Left cardiac atrium (tissue), 4 donors: ENCODE data around the gene KCTD15. TPM values are rescaled to one million over a fixed set of nuclear protein-coding genes. Genes with fewer than 3 reads are reported as not detected.

Experiments used
- ATAC-seq, 2 donors: fragments of 200-7000 bp; cut with Tn5 transposase; one replicate each; pipeline ENCODE4 v1.9.1; 2020; ENCODE audit warnings: mild to moderate bottlenecking in 2 of 2, moderate library complexity in 2 of 2
- DNase-seq: peaks from one replicate; pipeline ENCODE4 v3.0.0-alpha.2; 2020
- intact Hi-C, 2 donors: fragments of 100-400 bp; cut with DNase I; formaldehyde crosslinking; loops; one replicate each; pipeline versions ENCODE4 v1.14.1 to v1.15.1; 2022 to 2023
- total RNA-seq, 2 donors: library from RNA; stranded (reverse); fragmentation: NEBNext Ultra II Directional; extraction: Animal tissue kit (Norgen Biotek cat#: 25700); gene quantifications; one replicate each; pipeline ENCODE4 v1.2.1, GENCODE V29; 2021
- donor health status: DM: no; HTN: yes; CAD: no.
- donor health status: DM: no; HTN: yes; CAD: no; lungs with severe emphysema.
- donor health status: DM: yes; HTN: yes; CAD: no.
- donor health status: Dilated cardiomyopathy.

Gene KCTD15
- total RNA-seq, 2 donors from 2014 or later, result 10.1 to 15.9 TPM

DNA sequence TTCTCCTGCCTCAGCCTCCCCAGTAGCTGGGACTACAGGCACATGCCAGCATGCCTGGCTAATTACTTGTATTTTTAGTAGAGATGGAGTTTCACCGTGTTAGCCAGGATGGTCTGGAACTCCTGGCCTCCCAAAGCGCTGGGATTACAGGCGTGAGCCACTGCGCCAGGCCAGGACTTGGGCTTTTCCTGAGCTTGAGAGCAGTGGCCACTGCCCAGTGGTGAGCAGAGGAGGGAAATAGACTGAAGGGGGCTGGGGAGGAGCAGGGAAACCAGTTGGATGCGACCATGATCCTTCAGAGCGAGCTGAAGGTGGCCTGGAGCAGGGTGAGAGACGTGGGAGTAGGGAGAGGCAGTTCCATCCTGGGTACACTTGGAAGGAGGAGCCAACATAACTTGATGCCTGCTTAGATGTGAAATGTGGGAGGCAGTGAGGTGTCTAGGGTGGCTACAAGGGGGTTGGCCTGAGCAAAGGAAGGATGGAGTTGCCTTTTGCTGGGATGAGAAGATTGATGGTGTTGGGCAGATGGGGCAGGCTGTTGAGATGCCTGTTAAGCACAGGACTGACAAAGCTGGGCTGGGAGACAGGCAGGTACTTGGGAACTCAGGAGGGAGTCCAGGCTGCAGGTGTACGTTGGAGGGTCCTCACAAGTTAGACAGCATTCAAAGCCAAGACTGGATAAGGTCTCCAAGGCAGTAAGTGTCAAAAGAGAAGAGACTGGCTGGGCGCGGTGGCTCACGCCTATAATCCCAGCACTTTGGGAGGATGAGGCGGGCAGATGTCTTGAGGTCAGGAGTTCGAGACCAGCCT lies 31.8 kb downstream of the KCTD15 start:
- intact Hi-C loops, result no loop called here
- DNase-seq (no peak), ATAC-seq (no peak)

DNA sequence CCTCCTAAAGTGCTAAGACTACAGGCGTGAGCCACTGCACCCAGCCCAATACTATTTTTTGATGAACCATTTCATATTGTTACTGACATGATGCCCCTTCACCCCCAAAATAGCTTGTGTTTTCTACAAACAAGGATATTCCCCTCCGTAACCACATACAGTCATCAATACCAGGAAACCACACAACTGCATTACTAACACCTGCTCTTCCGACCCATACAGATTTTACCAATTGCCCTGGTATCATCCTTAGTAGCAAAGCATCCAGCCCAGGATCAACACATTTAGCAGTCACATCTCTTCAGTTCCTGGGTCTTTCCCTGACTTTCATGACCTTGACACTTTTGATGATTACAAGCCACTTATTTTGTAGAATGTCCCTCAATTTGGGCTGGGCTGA lies 33.6 kb downstream of the KCTD15 start:
- no peak for DNase-seq
- intact Hi-C loops, result no loop called here
- ATAC-seq, result no peak

DNA sequence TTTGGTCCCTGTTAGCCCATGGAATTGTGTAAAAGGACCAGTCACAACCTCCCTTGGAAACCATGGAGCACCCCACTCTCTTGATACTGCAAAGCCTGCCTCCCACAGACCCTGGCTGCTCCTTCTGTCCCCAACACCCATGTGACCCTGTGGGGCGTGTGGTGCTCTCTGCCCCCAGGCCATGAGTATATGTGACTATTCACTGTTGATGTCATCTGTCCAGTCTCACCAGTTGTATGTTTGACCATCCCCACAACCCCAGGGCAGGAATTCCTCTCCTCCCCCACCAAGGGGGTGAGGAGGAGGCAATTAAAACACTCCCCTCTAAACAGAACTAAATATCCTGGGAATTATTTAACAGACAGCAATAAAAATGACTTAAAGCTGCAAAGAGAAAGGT lies 35.2 kb downstream of the KCTD15 start:
- DNase-seq, result no peak
- no peak for ATAC-seq
- intact Hi-C loops, result no loop called here

DNA sequence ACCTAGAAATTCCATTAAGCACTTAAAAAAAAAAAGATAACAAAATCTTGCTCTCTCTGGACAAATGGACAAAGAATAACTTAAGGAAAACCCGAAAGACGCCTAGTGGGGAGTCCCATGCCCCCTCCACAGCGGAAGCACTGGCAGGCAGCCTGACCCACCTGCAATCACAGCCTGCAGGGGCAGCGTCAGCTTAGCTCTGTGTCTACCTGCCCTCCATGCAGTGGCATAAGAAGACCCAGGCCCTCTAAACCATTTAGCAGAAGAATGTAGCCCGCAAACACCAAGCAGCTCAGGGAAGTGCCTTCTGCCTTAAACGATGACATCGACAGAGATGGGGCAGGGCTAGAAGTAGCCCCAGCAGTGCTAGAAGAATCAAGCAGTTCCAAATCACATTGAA lies 36.0 kb downstream of the KCTD15 start:
- intact Hi-C loops, result no loop called here
- ATAC-seq (no peak), DNase-seq (no peak)

DNA sequence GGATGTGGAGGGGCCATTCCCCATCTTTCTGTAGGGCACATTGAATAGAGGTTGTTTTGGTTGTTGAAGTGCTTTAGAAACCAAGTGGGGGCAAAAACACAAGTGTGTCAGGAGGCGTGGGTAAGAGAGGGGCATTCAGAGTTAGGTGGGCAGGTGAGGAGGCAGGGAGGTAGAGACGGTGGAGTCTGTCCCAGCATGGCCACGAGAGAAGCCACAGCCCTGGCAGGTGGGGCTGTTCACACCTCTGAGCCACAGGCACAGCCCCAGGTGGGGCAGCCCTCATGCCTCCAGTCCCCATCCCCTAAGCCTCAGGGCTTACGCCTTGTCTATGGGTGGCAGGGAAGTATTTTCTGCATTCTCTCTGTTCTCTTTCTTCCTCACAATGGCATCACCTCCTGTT lies 43.7 kb downstream of the KCTD15 start:
- DNase-seq, result no peak
- intact Hi-C loops, result no loop called here
- ATAC-seq, result no peak

DNA sequence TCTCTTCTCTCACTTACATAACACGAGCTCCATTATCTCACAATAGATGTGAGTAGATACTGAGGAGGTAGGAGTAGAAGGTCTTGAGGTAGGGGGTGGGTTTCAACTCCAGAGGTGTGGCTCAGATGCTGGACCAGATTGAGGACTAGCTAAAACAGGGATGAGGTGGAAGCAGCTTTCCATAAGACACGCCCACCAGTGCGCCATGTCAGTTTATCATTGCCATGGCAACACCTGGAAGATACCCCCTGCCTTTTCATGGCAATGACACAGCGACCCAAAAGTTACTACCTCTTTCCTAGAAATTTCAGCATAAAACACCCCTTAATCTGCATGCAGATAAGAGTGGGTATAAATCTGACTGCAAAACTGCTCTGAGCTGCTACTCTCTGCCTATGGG lies 44.1 kb downstream of the KCTD15 start:
- DNase-seq (no peak), ATAC-seq (no peak)
- intact Hi-C loops, result no loop called here

DNA sequence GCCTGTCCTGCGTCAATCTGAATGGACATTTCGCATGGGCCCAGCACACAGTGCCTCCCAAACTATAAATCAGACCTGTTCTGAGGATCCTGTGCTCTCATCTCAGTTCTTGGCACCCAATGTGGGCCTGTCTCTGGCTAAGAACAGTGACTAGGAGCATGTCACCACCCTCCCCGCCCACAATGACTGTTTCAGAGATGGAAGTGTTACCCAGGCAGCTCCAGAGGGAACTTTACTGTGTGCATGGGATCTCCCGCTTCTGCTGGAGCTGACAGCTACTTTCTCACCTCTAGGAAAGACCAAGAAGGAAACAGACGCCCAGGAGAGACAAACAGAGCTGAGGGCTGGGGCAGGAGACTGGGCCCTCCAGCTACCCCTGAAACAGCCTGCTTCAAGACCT lies 45.0 kb downstream of the KCTD15 start:
- DNase-seq (no peak), ATAC-seq (no peak)
- intact Hi-C loops, result no loop called here

DNA sequence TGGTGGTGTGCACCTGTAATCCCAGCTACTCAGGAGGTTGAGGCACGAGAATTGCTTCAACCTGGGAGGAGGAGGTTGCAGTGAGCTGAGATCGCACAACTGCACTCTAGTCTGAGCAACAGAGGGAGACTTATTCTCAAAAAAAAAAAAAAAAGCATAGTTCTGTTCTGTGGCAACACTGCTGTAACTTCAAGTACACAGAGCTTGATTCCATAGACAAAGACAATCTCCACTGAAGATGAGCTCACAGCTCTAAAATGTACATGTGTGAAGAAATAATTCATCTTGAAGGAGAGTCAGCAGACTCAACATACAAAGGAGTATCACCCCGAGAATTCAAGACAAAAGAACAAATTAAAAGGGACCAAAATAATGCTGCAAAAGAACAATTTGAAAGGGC lies 47.8 kb downstream of the KCTD15 start:
- no peak for ATAC-seq
- no peak for DNase-seq
- intact Hi-C loops, result no loop called here

DNA sequence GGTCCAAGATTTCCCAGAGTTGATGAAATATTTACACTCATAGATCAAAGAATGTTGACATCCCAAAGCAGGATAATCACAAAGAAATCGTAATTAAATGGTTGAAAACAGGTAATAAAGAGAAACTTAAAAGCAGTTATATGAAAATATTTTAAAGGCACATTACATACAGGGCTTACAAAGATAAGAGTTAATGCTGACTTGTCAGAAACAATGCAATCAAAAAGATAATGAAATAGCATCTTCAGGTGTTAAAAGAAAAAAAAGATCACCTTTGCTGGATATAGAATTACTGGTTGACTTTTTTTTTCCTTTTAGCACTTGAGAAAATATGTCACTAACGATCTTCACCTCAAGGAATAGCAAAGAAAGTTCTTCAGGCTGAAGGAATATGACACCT lies 48.8 kb downstream of the KCTD15 start:
- intact Hi-C loops, result no loop called here
- DNase-seq (no peak), ATAC-seq (no peak)

DNA sequence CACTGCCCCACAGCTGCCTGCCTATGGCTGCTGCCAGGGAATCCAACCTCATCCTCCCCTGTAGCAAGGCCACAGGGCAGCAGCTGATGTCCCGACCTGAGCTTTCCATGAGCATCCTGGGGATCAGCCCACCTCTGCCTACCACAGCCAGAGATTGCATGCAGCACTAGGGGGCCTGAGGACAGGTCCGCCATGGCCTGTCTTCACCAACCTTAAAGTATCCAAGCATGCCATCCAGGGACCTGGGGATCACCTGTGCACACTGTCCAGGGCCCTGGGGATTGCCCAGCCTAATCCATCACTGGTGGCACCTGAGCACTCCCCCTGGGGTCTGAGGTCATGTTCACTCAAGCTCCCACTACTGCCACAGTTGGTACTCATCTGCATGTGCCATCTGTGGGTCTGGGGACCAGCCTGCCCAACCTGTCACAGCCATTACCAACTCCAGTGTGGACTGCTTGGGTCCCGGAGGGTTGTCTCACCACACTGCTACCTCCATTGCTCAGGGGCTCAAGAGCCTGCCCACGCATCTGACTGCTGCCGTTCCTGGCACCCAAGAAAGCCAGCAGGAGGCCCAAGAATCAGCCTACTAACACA lies 53.0 kb downstream of the KCTD15 start:
- ATAC-seq (no peak), DNase-seq (no peak)
- intact Hi-C loops, result no loop called here

DNA sequence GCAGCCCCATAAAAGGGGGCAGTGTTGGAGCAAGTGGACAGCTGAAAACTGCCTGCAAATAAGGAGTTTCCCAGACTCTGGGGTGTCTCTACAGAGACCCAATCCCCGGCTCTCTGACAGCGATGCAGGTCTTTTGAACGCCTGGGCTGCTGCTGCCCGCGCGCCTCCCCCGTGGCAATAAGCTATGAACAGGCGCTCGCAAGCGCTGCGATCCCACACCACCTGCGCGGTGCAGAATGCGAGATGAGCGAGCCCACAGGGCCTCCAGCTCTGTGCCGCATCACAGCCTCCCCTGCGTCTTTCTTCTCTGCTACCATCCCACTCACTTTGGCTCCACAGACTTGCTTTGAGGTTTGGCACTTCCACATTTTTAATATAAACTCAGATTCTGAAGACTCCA lies 62.3 kb downstream of the KCTD15 start:
- no peak for ATAC-seq
- intact Hi-C loops, result no loop called here
- DNase-seq, result no peak

DNA sequence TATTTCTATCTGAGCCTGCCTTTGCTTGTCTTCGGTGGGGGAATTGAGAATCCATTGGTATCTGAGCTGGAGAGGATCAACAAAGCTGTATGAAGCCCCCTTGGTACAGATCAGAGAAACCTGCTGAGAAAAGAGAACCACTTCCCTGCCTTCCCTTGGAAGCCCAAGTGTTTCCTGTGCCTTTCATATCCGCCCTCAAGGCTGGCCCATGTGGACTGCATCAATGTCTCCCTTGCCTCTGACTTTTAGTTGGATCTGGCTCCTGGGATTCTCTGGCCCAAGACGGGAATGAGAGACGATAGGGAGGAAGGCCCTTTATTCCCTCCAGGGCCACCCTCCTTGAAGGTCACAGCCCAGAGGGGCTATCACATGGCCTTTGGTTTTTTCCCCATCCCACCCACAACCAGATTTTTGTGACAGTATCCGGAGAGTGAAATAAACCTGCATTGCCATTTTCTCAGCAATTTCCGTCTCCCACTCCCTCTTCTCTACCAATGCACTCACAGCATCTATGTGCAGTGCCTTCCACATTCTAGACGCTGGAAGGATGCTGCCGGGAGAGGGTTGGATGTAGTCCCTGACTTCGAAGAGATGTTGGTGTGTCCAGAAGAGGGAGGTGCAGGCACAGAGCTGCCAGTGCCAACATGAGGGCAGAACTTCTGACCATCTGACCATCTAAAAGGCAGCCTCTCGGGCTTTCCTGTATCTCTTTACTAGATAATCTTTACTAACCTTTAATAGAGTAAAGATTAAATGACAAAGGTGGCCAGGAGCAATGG lies 63.8 kb downstream of the KCTD15 start:
- intact Hi-C loops, result no loop called here
- no peak for ATAC-seq
- DNase-seq, result no peak

DNA sequence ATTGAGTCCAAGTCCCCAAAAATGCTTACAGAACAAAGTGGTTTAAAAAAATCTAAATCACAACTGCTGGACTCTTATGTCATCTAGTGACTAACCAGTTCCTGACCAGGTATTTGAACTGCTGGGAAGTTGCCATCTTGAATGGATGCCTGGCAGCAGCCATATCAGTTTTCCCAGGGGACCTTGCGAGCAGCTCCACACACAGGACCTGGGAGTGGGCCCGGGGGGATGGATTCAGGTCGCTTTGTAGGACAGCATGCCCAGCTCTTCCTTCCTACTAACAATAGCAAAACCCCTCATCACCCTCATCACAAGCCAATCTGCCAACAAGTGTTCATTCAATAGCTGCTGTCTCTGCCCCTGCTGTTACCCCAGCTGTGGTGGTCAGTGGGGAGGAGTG lies 65.3 kb downstream of the KCTD15 start:
- DNase-seq (no peak), ATAC-seq (no peak)
- intact Hi-C loops, result no loop called here

DNA sequence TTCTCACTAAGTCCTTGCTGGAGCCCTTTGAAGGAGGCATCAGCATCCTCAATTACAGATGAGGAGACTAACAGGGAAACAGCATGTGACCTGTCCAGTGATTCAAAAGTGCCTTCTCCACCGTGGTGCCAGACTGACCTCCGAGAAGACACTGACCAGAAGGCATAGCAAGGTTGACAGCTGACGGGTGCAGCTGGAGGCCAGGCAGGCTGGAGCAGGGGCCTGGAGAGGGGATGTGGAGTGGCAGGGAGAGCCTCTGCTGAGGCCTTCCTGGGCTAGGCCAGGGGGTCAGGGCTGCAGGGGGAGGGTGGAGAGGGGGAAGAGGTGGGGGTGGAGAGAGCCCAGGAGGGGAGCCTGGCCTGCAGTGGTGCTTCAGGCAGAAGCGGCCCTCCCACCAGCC lies 66.3 kb downstream of the KCTD15 start:
- ATAC-seq, result no peak

DNA sequence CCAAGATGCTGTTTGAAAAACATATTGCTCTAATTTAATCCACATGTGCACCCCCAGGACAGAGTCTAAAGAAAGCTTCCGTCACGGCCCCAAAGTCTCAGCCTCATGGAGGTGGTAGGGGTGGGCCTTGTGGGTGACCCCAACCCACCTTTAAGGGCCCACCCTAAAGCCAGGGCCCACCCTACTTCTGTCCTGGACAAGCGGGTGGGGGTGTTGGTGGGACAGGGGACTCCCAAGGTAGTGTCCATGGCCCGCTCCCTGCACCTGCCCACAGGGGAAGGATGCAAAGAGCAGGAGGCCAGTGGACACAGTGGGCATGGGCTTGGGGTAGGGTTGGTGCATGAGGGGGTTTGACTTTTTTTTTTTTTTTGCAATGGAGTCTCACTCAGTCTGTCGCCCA lies 66.8 kb downstream of the KCTD15 start:
- intact Hi-C loops, result no loop called here

More for the DNA sequence above, 66.3 kb downstream of the KCTD15 start:
- intact Hi-C loops, result no loop called here
- no peak for DNase-seq

DNA sequence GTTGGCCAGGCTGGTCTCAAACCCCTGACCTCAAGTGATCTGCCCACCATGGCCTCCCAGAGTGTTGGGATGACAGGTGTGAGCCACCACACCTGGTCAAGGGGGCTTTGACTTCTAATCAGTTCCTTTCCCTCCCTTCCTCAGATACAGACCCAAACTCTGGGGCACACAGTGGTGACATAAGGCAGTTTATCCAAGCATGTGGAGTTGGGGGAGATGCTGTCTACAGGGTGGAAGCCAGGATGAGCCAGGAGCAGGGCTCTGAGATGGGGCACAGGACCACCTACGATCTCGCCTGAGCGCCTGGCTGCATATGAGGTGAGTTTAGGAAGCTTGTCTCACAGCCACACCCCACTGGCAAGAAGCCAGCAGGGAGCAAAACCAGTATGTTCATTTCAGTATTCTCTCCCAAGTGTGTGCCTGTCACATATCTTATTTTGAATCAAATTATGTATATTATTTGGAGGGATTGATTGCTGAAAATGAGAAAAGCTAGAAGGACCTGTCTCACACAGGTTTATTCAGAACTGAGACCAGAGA lies 67.7 kb downstream of the KCTD15 start:
- ATAC-seq, result no peak
- intact Hi-C loops, result no loop called here
- no peak for DNase-seq

More for the DNA sequence above, 66.8 kb downstream of the KCTD15 start:
- ATAC-seq, result no peak
- DNase-seq, result no peak

DNA sequence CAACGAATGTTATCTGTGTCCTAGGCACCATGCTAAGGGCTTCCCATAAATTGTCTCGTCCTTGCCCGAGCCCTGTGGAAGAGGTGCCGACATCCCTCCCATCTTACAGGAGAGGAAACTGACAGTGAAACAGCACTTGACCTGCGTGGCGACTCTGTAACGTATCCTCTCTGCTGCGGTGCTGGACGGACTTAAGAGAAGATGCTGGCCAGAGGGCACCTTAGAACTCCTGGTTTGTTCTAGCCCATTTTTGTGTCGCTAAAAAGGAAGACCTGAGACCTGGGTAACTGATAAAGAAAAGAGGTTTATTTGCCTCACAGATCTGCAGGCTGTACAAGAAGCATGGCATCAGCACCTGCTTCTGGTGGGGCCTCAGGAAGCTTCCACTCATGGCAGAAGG lies 68.6 kb downstream of the KCTD15 start:
- DNase-seq, result no peak
- intact Hi-C loops, result no loop called here

More for the DNA sequence above, 68.6 kb downstream of the KCTD15 start:
- ATAC-seq, result no peak
